Cardiac fibroblast (primary cell): ENCODE data around the gene ZNF433.
"Not testable (repeated sequence)": the region's sequence is repeated elsewhere in the genome, so short reads cannot be mapped to it uniquely, and the experiment has no call there.

ENCODE experiments used
- DNase-seq, 2 donors: peaks; one replicate each; pipeline versions ENCODE4 v3.0.0 to v3.0.0-alpha.2; 2010; ENCODE audit warnings: low read depth in 2 of 2
- H3K4me3 ChIP-seq, 2 donors: replicated peaks in 1 of 2; 1 replicate in 1 of 2; 2 replicates in 1 of 2; pipeline ENCODE4 v1.5.1; 2011; ENCODE audit warnings: low read depth in 2 of 2, low read length in 2 of 2, mild to moderate bottlenecking in 2 of 2, moderate library complexity in 1 of 2
- CTCF ChIP-seq: IDR thresholded peaks from one replicate; pipeline ENCODE4 v1.5.1; 2011; ENCODE audit warnings: low read depth, mild to moderate bottlenecking, low read length, inconsistent platforms

The ZNF433 gene

DNA sequence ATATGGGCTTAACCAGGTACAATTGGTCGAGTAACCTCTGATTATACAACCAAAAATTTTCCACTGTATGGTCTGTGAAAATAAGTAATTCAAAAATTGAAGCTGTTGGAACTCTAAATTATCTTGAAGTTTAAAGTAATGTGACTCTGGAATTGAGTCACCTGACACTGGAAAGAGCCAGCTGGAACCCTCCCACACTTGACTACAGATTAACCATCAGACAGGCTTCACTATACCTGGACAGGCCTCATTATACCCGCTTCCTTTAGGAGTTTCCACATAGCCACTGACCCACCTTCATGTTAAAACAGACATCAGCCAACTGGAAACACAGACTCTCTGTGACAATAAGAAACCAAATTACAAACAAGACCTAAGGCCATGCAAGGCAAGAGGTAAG lies 1.3 kb downstream of the ZNF433 start:
- peak in 1 of 2 donors; percentile 4 for DNase-seq
- peak overlapping the region in 1 of 2 donors; percentile 87 for H3K4me3 ChIP-seq
- TF ChIP-seq CTCF, result no peak

GRCh38 chr19:12015753-12016116 lies 19.7 kb downstream of the ZNF433 start:
- TF ChIP-seq CTCF, result no peak
- peak in 1 of 2 donors; percentile 2 for DNase-seq
- no peak overlapping the region for H3K4me3 ChIP-seq

GRCh38 chr19:12015015-12015752 lies 20.3 kb downstream of the ZNF433 start:
- peak in 1 of 2 donors; percentile 10 for DNase-seq
- TF ChIP-seq CTCF, result no peak
- H3K4me3 ChIP-seq, result no peak overlapping the region

DNA sequence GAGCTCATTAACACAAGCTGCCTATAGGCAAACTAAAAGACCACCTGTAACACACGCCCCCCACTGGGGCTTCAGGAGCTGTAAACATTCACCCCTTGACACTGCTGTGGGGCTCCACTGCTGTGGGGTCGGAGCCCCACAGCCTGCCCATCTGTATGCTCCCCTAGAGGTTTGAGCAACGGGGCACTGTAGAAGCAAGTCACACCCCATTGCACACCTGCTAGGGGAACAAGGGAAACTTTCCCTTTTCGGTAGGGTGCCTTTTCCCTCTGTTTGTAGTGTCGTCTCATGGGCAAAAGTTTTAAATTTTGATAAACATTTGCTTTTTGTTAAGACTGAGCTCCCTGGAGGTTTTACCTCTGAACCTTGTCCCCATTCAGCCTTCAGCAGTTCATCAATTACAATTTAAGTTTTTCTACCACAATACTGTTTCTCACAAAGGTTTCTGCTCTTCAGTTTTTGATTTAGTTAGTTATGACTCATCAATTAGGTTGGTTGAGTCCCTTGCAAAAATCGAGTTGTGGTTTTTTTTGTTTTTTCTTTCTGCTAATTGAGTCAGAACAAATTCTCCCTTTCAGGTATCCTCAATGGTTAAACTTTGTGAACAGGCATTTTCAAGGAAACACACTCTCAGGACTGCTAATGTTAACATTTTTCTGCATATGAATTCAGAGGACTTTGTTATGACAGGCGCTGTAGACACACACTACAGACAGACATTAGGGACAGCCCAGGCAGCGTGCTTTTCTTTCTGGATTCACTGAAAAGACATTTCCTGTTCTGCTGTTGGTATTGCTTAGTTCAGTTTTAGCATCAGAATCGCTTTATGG lies 35.1 kb downstream of the ZNF433 start:
- no peak for TF ChIP-seq CTCF
- peak in 1 of 2 donors; percentile 26 for DNase-seq
- H3K4me3 ChIP-seq, result no peak overlapping the region

GRCh38 chr19:11995174-11995573 lies 40.3 kb downstream of the ZNF433 start:
- DNase-seq, result peak; percentile 65 to 72
- no peak overlapping the region for H3K4me3 ChIP-seq
- no peak for TF ChIP-seq CTCF

DNA sequence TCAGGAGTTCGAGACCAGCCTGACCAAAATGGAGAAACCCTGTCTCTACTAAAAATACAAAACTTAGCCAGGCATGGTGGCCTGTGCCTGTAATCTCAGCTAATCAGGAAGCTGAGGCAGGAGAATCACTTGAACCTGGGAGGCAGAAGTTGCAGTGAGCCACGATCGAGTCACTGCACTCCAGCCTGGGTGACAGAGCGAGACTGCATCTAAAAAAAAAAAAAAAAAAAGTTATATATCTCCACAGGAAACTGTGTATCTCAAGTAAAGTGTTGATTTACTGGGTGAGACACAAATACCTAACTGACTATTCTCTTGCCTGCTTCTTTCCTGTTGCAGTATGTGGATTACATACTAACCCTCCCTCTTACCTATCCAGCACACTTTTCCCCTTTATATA lies 43.6 kb downstream of the ZNF433 start:
- DNase-seq, H3K4me3 ChIP-seq: not testable (repeated sequence)

GRCh38 chr19:11989112-11989456 lies 46.4 kb downstream of the ZNF433 start:
- no peak for TF ChIP-seq CTCF
- peak overlapping the region; percentile 65 to 88 for H3K4me3 ChIP-seq
- no peak for DNase-seq
